ENCODE data around the gene CERT1. TPM values are rescaled to one million over a fixed set of nuclear protein-coding genes. Genes with fewer than 3 reads are reported as not detected.

CERT1 gene
- total and polyA plus RNA-seq, 9 of the 15 experiments (the other 6 are each of a cell fraction or from before 2014, with no cell fraction given) = 3.4 to 24.7 (median 9.8) TPM

DNA sequence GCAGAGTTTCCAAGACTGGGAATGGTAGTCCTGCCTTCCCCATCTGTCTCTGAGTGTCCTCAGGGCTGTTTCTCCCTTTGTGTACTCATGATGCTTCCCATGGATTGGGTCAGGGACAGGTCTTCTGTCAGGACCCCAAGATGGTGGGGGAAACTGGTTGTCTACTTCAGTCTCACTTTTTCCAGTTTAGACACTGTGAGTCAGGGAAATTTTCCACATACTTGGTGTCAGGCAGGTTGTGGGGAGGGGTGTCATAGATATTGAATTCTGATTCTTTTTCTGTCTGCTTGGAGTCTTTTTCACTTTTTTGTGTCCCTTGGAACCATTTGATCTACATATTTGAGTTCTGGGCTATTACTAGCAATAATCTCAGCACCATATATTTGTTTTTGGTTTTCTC lies 10.6 kb upstream of the CERT1 start (continued):
- TF ChIP-seq, protein P1, sequence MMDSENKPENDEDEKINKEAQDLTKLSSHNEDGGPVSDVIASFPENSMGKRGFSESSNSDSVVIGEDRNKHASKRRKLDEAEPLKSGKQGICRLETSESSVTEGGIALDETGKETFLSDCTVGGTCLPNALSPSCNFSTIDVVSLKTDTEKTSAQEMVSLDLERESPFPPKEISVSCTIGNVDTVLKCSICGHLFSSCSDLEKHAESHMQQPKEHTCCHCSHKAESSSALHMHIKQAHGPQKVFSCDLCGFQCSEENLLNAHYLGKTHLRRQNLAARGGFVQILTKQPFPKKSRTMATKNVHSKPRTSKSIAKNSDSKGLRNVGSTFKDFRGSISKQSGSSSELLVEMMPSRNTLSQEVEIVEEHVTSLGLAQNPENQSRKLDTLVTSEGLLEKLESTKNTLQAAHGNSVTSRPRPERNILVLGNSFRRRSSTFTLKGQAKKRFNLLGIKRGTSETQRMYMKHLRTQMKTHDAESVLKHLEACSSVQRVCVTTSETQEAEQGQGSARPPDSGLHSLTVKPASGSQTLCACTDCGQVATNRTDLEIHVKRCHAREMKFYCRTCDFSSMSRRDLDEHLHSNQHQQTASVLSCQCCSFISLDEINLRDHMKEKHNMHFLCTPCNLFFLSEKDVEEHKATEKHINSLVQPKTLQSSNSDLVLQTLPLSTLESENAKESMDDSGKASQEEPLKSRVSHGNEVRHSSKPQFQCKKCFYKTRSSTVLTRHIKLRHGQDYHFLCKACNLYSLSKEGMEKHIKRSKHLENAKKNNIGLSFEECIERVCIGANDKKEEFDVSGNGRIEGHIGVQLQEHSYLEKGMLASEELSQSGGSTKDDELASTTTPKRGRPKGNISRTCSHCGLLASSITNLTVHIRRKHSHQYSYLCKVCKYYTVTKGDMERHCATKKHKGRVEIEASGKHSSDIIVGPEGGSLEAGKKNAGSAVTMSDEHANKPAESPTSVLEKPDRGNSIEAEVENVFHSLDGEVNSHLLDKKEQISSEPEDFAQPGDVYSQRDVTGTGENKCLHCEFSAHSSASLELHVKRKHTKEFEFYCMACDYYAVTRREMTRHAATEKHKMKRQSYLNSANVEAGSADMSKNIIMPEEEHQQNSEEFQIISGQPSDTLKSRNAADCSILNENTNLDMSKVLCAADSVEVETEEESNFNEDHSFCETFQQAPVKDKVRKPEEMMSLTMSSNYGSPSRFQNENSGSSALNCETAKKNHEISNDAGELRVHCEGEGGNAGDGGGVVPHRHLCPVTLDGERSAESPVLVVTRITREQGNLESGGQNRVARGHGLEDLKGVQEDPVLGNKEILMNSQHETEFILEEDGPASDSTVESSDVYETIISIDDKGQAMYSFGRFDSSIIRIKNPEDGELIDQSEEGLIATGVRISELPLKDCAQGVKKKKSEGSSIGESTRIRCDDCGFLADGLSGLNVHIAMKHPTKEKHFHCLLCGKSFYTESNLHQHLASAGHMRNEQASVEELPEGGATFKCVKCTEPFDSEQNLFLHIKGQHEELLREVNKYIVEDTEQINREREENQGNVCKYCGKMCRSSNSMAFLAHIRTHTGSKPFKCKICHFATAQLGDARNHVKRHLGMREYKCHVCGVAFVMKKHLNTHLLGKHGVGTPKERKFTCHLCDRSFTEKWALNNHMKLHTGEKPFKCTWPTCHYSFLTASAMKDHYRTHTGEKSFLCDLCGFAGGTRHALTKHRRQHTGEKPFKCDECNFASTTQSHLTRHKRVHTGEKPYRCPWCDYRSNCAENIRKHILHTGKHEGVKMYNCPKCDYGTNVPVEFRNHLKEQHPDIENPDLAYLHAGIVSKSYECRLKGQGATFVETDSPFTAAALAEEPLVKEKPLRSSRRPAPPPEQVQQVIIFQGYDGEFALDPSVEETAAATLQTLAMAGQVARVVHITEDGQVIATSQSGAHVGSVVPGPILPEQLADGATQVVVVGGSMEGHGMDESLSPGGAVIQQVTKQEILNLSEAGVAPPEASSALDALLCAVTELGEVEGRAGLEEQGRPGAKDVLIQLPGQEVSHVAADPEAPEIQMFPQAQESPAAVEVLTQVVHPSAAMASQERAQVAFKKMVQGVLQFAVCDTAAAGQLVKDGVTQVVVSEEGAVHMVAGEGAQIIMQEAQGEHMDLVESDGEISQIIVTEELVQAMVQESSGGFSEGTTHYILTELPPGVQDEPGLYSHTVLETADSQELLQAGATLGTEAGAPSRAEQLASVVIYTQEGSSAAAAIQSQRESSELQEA (IDR thresholded peaks at IDR 0.05; ENCODE audit: low read depth) = no peak
- TF ChIP-seq, protein P2, sequence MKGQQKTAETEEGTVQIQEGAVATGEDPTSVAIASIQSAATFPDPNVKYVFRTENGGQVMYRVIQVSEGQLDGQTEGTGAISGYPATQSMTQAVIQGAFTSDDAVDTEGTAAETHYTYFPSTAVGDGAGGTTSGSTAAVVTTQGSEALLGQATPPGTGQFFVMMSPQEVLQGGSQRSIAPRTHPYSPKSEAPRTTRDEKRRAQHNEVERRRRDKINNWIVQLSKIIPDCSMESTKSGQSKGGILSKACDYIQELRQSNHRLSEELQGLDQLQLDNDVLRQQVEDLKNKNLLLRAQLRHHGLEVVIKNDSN (CRISPR knock-in tag; IDR thresholded peaks at IDR 0.05) = no peak
- TF ChIP-seq KDM5B (IDR thresholded peaks at IDR 0.05; ENCODE audit: insufficient replicate concordance, low read depth, low read length) = no peak
- TF ChIP-seq HLTF (IDR thresholded peaks at IDR 0.05) = no peak
- no peak for TF ChIP-seq TEAD1 (CRISPR knock-in tag; IDR thresholded peaks at IDR 0.05)
- no peak for TF ChIP-seq TBP (optimal IDR thresholded peaks at IDR 0.05; ENCODE audit: low read depth, low read length)
- no peak for TF ChIP-seq NR2F6 (CRISPR knock-in tag; IDR thresholded peaks at IDR 0.05)
- TF ChIP-seq GATA2 (CRISPR knock-in tag; IDR thresholded peaks at IDR 0.05) = no peak
- TF ChIP-seq, protein P3, sequence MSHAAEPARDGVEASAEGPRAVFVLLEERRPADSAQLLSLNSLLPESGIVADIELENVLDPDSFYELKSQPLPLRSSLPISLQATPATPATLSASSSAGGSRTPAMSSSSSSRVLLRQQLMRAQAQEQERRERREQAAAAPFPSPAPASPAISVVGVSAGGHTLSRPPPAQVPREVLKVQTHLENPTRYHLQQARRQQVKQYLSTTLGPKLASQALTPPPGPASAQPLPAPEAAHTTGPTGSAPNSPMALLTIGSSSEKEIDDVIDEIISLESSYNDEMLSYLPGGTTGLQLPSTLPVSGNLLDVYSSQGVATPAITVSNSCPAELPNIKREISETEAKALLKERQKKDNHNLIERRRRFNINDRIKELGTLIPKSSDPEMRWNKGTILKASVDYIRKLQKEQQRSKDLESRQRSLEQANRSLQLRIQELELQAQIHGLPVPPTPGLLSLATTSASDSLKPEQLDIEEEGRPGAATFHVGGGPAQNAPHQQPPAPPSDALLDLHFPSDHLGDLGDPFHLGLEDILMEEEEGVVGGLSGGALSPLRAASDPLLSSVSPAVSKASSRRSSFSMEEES (CRISPR knock-in tag; IDR thresholded peaks at IDR 0.05) = no peak
- no peak for TF ChIP-seq MAFF (IDR thresholded peaks at IDR 0.05; ENCODE audit: low read length)
- no peak for TF ChIP-seq LEF1 (IDR thresholded peaks at IDR 0.05)
- no peak for TF ChIP-seq ELF2 (CRISPR knock-in tag; IDR thresholded peaks at IDR 0.05)
